MM.1S (cell line): Measurements from ENCODE around the gene RADIL.

Experiments used
- DNase-seq: peaks from one replicate; pipeline ENCODE4 v3.0.0-alpha.2; 2015
- H2AFZ ChIP-seq: fragments of 300-600 bp; sonication (generic); 2 replicates; pipeline ENCODE4 v1.6.0; 2016; ENCODE audit warnings: antibody characterized with exemption, low read length
- H3F3A ChIP-seq: fragments of 300-600 bp; sonication (generic); 2 replicates; pipeline ENCODE4 v1.6.1; 2016; ENCODE audit warnings: mild to moderate bottlenecking, antibody characterized with exemption, low read length, moderate library complexity, mixed read lengths; ENCODE audit not compliant: insufficient read depth
- H3K27ac ChIP-seq: fragments of 300-600 bp; sonication (generic); 2 replicates; pipeline ENCODE4 v1.5.1; 2016; ENCODE audit warnings: mild to moderate bottlenecking, low read length
- H3K27me3 ChIP-seq: fragments of 300-600 bp; sonication (generic); replicated peaks from 2 replicates; pipeline ENCODE4 v1.6.0; 2016; ENCODE audit warnings: low read length; ENCODE audit not compliant: insufficient read depth
- H3K36me3 ChIP-seq: fragments of 300-600 bp; sonication (generic); replicated peaks from 2 replicates; pipeline ENCODE4 v1.6.1; 2016; ENCODE audit warnings: mild to moderate bottlenecking, low read length, mixed read lengths; ENCODE audit not compliant: insufficient read depth
- H3K4me1 ChIP-seq: fragments of 300-600 bp; sonication (generic); 2 replicates; pipeline ENCODE4 v1.6.1; 2016; ENCODE audit warnings: low read length, mixed read lengths
- H3K4me2 ChIP-seq: fragments of 300-600 bp; sonication (generic); 2 replicates; pipeline ENCODE4 v1.6.0; 2016; ENCODE audit warnings: low read depth, low read length
- H3K4me3 ChIP-seq: fragments of 300-600 bp; sonication (generic); 2 replicates; pipeline ENCODE4 v1.5.1; 2016; ENCODE audit warnings: low read length, mixed read lengths
- H3K79me2 ChIP-seq: fragments of 300-600 bp; sonication (generic); 2 replicates; pipeline ENCODE4 v1.6.1; 2016; ENCODE audit warnings: mixed run types, low read length, mixed read lengths
- H3K9ac ChIP-seq: fragments of 300-600 bp; sonication (generic); 2 replicates; pipeline ENCODE4 v1.6.1; 2016; ENCODE audit warnings: low read length, mixed read lengths
- H3K9me2 ChIP-seq: fragments of 300-600 bp; sonication (generic); replicated peaks from 2 replicates; pipeline ENCODE4 v1.6.1; 2016; ENCODE audit warnings: mild to moderate bottlenecking, low read length, mixed read lengths; ENCODE audit not compliant: insufficient read depth
- H3K9me3 ChIP-seq: fragments of 300-600 bp; sonication (generic); replicated peaks from 2 replicates; pipeline ENCODE4 v1.6.1; 2016; ENCODE audit warnings: mild to moderate bottlenecking, low read length, mixed read lengths; ENCODE audit not compliant: insufficient read depth
- H4K20me1 ChIP-seq: fragments of 300-600 bp; sonication (generic); 2 replicates; pipeline ENCODE4 v1.6.1; 2016; ENCODE audit warnings: mild to moderate bottlenecking, low read length, moderate library complexity, mixed read lengths; ENCODE audit not compliant: insufficient read depth
- CTCF ChIP-seq: fragments of 300-600 bp; sonication (generic); IDR thresholded peaks from 2 replicates; pipeline ENCODE4 v1.5.1; 2016; ENCODE audit warnings: antibody characterized with exemption, low read length, mixed read lengths
- EZH2 ChIP-seq: fragments of 300-600 bp; sonication (generic); optimal IDR thresholded peaks from 2 replicates; pipeline ENCODE3; 2017; ENCODE audit warnings: low read depth, mild to moderate bottlenecking, antibody characterized with exemption, low read length, mixed read lengths
- EZH2phosphoT487 ChIP-seq: fragments of 300-600 bp; sonication (generic); IDR thresholded peaks from 2 replicates; pipeline ENCODE4 v1.6.1; 2018; ENCODE audit warnings: antibody characterized with exemption, low read length

Gene RADIL

GRCh38 chr7:4766666-4767519 is 116.6 kb downstream of the RADIL start:
- Histone ChIP-seq H3K9me3 (no peaks in the 10 kb centered on the region), H3K4me1 (no peaks in the 10 kb centered on the region), H2AFZ (no peak overlapping the region), H3K4me2 (no peak overlapping the region), H4K20me1 (no peaks in the 10 kb centered on the region), H3K9me2 (no peaks in the 10 kb centered on the region), H3F3A (no peaks in the 10 kb centered on the region), H3K79me2 (no peaks in the 10 kb centered on the region), H3K27me3 (no peaks in the 10 kb centered on the region), H3K36me3 (no peaks in the 10 kb centered on the region), H3K27ac (no peak overlapping the region), H3K4me3 (no peak overlapping the region), H3K9ac (no peak overlapping the region)
- TF ChIP-seq CTCF (no peak), EZH2 (no peak), EZH2phosphoT487 (no peak)
- DNase-seq = no peak

- no peak overlapping the region for H3K4me3 ChIP-seq
- H3K9ac ChIP-seq = no peak overlapping the region
- H3K9me3 ChIP-seq = no peaks in the 10 kb centered on the region
- no peak for DNase-seq
- no peaks in the 10 kb centered on the region for H3K9me2 ChIP-seq
- no peaks in the 10 kb centered on the region for H3F3A ChIP-seq
- TF ChIP-seq CTCF = no peak
- TF ChIP-seq EZH2 = no peak
- TF ChIP-seq EZH2phosphoT487 = no peak
- H3K4me1 ChIP-seq = no peaks in the 10 kb centered on the region
- no peaks in the 10 kb centered on the region for H3K36me3 ChIP-seq
- no peaks in the 10 kb centered on the region for H3K79me2 ChIP-seq
- no peaks in the 10 kb centered on the region for H3K27me3 ChIP-seq
- no peak overlapping the region for H3K27ac ChIP-seq
- H2AFZ ChIP-seq = no peak overlapping the region
- H3K4me2 ChIP-seq = no peak overlapping the region
- H4K20me1 ChIP-seq = no peaks in the 10 kb centered on the region
Measured at GRCh38 chr7:4765776-4766490, 117.6 kb downstream of the RADIL start.

- H3K79me2 ChIP-seq = no peaks in the 10 kb centered on the region
- no peak for DNase-seq
- no peaks in the 10 kb centered on the region for H3K27me3 ChIP-seq
- no peaks in the 10 kb centered on the region for H4K20me1 ChIP-seq
- no peaks in the 10 kb centered on the region for H3F3A ChIP-seq
- no peak overlapping the region for H3K9ac ChIP-seq
- H3K36me3 ChIP-seq = no peaks in the 10 kb centered on the region
- no peaks in the 10 kb centered on the region for H3K9me3 ChIP-seq
- no peak overlapping the region for H3K4me2 ChIP-seq
- H3K4me1 ChIP-seq = no peaks in the 10 kb centered on the region
- H3K27ac ChIP-seq = no peak overlapping the region
- no peak overlapping the region for H3K4me3 ChIP-seq
- no peak overlapping the region for H2AFZ ChIP-seq
- TF ChIP-seq EZH2phosphoT487 (no peak), EZH2 (no peak), CTCF (no peak)
- H3K9me2 ChIP-seq = no peaks in the 10 kb centered on the region
Measured at GRCh38 chr7:4764402-4765007, 119.0 kb downstream of the RADIL start.
